Psoas muscle (tissue), 8 donors: ENCODE results near the gene GALNT10. TPM values are rescaled to one million over a fixed set of nuclear protein-coding genes. Genes with fewer than 3 reads are reported as not detected.

Source experiments
- ATAC-seq, 4 donors: fragments of 200-7000 bp; cut with Tn5 transposase; one replicate each; pipeline ENCODE4 v1.9.1; 2020; ENCODE audit warnings: moderate library complexity in 3 of 4, mild to moderate bottlenecking in 2 of 4
- DNase-seq, 2 donors: peaks; one replicate each; pipeline ENCODE4 v3.0.0-alpha.2; 2020
- H3K27ac ChIP-seq: fragments of 200-600 bp; one replicate; pipeline ENCODE4 v1.8.0; 2022
- H3K27me3 ChIP-seq, 3 donors: fragments of 200-600 bp in 1 of 3; one replicate each; pipeline versions ENCODE4 v1.6.1 to v1.8.0; 2013 to 2022; ENCODE audit warnings: low read length in 2 of 3, mild to moderate bottlenecking in 2 of 3, moderate library complexity in 1 of 3; ENCODE audit not compliant: insufficient read depth in 3 of 3
- H3K36me3 ChIP-seq, 2 donors: fragments of 200-600 bp in 1 of 2; one replicate each; pipeline versions ENCODE4 v1.6.1 to v1.8.0; 2013 to 2022; ENCODE audit warnings: low read depth in 1 of 2, mild to moderate bottlenecking in 1 of 2, moderate library complexity in 1 of 2; ENCODE audit not compliant: insufficient read depth in 1 of 2
- H3K4me1 ChIP-seq: fragments of 200-600 bp; one replicate; pipeline ENCODE4 v1.8.0; 2022
- H3K4me3 ChIP-seq: fragments of 200-600 bp; one replicate; pipeline ENCODE4 v1.8.0; 2022; ENCODE audit warnings: mild to moderate bottlenecking
- H3K9me3 ChIP-seq: fragments of 200-600 bp; one replicate; pipeline ENCODE4 v1.8.0; 2022
- WGBS, 3 donors: extraction: QIAGEN DNeasy Blood & Tissue Kit; methylation state at CpG; one replicate each; pipeline versions ENCODE4 v1.1.6 to v1.1.7; 2013; 5-methylcytosine and 5-hydroxymethylcytosine counted together
- intact Hi-C, 2 donors: fragments of 100-400 bp; cut with DNase I; formaldehyde crosslinking; loops; one replicate each; pipeline versions ENCODE4 v1.11.0 to v1.14.2; 2022
- polyA plus RNA-seq, 3 donors: library from polyadenylated mRNA; stranded (reverse); fragments of 200-250 nt; gene quantifications; one replicate each; pipeline ENCODE4 v1.2.3, GENCODE V29; 2013
- total RNA-seq, 4 donors: library from RNA; stranded (reverse); fragmentation: NEBNext Ultra II Directional in 2 of 4; extraction: Animal tissue kit (Norgen Biotek cat#: 25700) in 2 of 4; gene quantifications; one replicate each; pipeline versions ENCODE4 v1.2.1 to v1.2.4, GENCODE V29; 2021 to 2023
- TF ChIP-seq, protein P1 (sequence below): fragments of 200-600 bp; IDR thresholded peaks from one replicate; pipeline ENCODE4 v1.8.0; 2022; ENCODE audit warnings: antibody characterized with exemption
- donor health status: healthy with polysubstance abuse.
- donor health status: DM: no; HTN: no; CAD: no; lungs with moderate emphysema.
- donor health status: Bipolar disorder and iron deficiency.
- donor health status: healthy.
- donor health status: DM: yes; HTN: yes; CAD: no.
- donor health status: DM: no; HTN: no; CAD: no.
- donor health status: DM: no; HTN: no; CAD: no.
- donor health status: DM: yes; HTN: yes; CAD: no.

Gene GALNT10
- total and polyA plus RNA-seq, 7 donors = 4.2 to 9.9 (median 6.8) TPM

DNA sequence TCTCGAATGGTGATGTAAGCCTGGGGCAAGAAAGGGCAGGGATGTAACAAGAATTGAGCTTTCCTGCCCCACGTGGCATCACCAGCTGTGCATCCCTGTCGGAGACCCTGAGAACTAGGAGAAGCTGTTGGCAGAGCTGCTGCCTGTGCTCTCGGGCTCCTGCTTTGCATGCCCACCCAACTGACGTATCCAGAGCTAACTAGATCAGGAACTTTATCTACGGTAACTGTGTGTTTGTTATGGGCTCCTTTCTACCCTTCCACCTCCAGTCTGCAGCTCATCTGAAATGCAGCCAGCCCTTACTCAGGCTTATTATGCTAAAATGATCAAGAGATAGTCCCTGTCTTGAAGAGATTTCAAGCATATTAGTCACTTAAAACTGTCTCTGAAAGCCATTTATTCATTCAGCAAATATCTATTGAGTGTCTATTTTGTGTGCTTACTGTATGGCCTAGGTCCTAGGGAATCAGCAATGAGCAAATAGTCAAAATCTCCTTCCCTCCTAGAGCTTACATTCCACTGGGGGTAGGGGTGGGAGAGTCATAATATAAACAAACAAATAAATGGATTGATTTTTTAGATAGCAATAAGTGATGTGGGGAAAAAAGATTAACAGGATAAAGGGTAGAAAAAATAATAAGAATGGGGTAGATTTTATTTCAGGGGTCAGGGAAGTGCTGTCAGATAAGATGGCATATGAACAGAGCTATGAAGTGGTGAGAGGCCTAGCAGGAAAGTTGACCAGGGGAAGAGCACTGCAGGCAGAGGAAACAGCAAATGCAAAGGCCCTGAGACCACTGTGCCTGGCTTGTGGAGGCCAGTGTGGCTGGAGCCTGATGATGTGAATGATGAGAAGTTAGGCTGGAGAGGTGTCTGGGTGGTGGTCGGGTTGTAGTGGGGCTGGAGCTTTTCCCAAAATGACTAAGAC, 118.2 kb downstream of the GALNT10 start:
- no peak for DNase-seq
- Histone ChIP-seq H3K4me1 (peaks cover 3% of the 10 kb centered on the region), H3K9me3 (peaks cover 8% of the 10 kb centered on the region), H3K36me3 (no peaks in the 10 kb centered on the region), H3K4me3 (no peak overlapping the region), H3K27ac (no peak overlapping the region), H3K27me3 (no peaks in the 10 kb centered on the region)
- TF ChIP-seq, protein P1, sequence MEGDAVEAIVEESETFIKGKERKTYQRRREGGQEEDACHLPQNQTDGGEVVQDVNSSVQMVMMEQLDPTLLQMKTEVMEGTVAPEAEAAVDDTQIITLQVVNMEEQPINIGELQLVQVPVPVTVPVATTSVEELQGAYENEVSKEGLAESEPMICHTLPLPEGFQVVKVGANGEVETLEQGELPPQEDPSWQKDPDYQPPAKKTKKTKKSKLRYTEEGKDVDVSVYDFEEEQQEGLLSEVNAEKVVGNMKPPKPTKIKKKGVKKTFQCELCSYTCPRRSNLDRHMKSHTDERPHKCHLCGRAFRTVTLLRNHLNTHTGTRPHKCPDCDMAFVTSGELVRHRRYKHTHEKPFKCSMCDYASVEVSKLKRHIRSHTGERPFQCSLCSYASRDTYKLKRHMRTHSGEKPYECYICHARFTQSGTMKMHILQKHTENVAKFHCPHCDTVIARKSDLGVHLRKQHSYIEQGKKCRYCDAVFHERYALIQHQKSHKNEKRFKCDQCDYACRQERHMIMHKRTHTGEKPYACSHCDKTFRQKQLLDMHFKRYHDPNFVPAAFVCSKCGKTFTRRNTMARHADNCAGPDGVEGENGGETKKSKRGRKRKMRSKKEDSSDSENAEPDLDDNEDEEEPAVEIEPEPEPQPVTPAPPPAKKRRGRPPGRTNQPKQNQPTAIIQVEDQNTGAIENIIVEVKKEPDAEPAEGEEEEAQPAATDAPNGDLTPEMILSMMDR = no peak
- no peak for ATAC-seq
- intact Hi-C loops = no loop called here
- WGBS, 3 donors = 63 to 72% (median 70%) methylated on average over 7 of the region's 7 CpGs

DNA sequence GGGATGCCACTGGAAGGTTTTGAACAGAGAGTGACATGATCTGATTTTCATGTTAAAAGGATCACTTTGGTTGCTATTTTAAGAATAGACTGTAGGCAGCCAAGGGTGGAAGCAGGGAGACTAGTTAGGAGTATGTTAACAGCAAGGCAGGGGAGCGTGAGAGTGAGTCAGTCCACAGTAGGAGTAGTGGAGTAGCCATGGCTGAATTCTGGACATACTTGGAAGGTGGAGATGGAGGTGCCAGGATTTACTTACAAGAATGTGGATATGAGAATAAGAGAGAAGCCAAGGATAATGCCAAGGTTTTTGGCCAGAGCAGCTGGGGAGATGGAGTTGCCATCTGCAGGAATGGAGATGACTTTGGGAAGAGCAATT, 118.8 kb downstream of the GALNT10 start:
- H3K27ac ChIP-seq = no peak overlapping the region
- no peaks in the 10 kb centered on the region for H3K27me3 ChIP-seq
- no peak overlapping the region for H3K4me3 ChIP-seq
- TF ChIP-seq, protein P1 = no peak
- H3K36me3 ChIP-seq = no peaks in the 10 kb centered on the region
- peaks cover 3% of the 10 kb centered on the region for H3K4me1 ChIP-seq
- DNase-seq = no peak
- intact Hi-C loops = no loop called here
- peaks cover 8% of the 10 kb centered on the region for H3K9me3 ChIP-seq
- ATAC-seq = no peak
- 62 to 88% (median 70%) methylated on average over 1 of the region's 1 CpG for WGBS, 3 donors

DNA sequence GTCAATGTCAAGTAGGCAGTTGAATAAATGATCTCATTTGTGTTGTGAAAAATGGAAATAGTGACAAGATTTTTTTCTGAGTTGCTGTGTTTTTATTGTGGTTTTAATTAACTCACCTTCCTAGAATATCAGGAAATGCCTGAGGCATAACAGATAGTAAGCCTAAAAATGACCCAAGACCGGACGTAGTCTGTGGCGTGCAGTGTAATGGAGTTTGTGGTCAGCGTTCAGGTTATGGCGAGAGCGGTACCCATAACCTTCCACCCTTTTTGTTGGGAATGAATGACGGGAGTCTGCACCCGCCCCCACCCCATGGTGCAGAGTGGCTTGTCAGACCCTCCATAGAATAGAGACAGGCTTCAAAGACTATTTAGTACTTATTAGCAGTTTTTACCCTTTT, 119.3 kb downstream of the GALNT10 start:
- ATAC-seq (no peak), DNase-seq (no peak)
- Histone ChIP-seq H3K36me3 (no peaks in the 10 kb centered on the region), H3K27ac (no peak overlapping the region), H3K9me3 (peaks cover 4% of the 10 kb centered on the region), H3K4me1 (peaks cover 3% of the 10 kb centered on the region), H3K27me3 (no peaks in the 10 kb centered on the region), H3K4me3 (no peak overlapping the region)
- intact Hi-C loops = no loop called here
- TF ChIP-seq, protein P1 = no peak
- WGBS, 3 donors = 84 to 85% (median 84%) methylated on average over 8 of the region's 8 CpGs

DNA sequence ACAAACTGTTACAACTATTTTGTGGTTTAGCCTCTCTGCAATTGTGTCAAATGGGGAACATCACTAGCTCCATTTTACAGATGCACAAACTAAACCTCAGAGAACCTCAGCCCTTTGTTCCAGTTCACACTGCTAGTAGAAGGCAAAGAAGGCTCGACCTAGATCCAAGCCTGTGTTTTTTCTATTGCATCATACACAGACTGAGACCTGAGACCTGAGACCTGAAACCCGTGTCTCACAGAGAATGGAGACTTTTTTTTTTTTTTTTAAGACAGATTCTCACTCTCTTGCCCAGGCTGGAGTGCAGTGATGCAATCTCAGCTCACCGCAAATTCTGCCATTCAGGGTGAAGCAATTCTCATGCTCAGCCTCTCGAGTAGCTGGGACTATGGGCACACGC, 120.8 kb downstream of the GALNT10 start:
- intact Hi-C loops = no loop called here
- ATAC-seq = peak in 1 of 4 donors; percentile 27

More for the DNA sequence above, 120.8 kb downstream of the GALNT10 start:
- no peaks in the 10 kb centered on the region for H3K36me3 ChIP-seq
- no peak for DNase-seq
- H3K4me3 ChIP-seq = no peak overlapping the region
- H3K4me1 ChIP-seq = peaks cover 3% of the 10 kb centered on the region
- no peak overlapping the region for H3K27ac ChIP-seq
- no peaks in the 10 kb centered on the region for H3K9me3 ChIP-seq
- WGBS, 3 donors = 77 to 95% (median 85%) methylated on average over 5 of the region's 5 CpGs
- TF ChIP-seq, protein P1 = no peak
- H3K27me3 ChIP-seq = no peaks in the 10 kb centered on the region
